M059J (cell line): ENCODE data around the gene PLCH2. TPM values are rescaled to one million over a fixed set of nuclear protein-coding genes. Genes with fewer than 3 reads are reported as not detected.
A peak's percentile ranks its signal among the peaks of the same experiment; 100 is the strongest.

ENCODE experiments used
- DNase-seq: peaks from one replicate; pipeline ENCODE4 v3.0.0-alpha.2; 2012; ENCODE audit warnings: low read depth
- total RNA-seq: library from RNA; depleted of rRNA; stranded (reverse); fragments of >200 nt; shearing (Covaris generic); gene quantifications from 2 replicates; pipeline ENCODE4 v1.2.3, GENCODE V29; 2014

Gene PLCH2
- total RNA-seq, 1 experiment from 2014 or later: not detected

DNA sequence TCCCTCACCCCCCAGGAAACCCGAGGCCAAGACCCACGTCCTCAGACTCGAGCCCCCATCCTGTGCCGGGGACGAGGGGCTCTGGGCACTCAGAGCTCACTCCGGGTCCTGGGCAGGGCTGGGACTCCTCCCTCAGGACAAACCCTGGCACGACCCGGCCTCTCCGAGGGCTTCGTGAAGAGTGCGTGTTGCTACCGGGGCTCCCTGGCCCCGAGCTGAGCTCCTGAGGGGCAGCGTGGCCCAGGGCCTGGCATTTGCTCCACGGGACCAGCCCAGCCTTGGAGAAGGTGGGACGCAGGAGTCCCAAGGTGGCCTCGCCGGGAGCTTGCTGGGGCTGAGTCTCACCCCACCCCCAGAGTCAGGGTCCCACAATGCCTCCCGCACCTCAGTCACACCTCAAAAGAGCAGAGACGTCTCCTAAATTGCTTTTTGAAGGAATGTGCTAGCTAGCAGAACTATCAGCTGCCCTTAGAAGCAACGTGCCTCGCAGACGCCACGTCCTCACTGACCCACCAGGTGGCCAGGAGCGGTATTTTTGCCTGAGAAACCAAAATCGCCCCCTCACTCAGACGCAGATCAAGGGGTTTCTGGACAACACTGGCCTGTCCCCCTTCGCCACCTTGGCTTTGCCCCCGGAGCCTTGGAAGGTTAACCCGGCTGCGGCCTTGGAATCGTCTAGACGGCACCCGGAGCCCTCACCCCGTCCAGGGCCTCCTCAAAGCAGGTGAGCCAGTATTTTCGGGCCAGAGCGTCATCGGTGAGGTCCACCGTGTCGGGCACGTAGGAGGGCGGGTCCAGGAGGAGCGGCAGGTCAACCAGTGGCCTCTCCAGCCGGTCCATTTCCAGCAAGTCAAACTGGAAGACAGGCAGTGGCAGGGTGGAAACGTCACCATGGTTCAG is 39.0 kb downstream of the PLCH2 start:
- DNase-seq: no peak

DNA sequence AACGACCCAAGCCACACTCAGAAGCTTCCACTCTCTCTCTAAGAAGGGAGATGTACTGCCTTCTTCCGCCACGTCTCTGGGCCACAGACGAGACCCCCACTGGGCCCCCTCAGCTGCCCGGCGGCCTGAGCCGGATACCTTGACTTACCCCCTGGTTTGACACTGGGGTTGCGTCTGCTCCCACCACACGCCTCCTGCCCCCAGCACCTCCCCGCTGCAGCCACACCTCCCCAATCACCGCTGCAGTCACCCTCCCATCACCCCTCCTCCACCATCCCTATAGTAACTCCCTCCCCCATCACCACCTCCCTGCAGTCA is 39.6 kb downstream of the PLCH2 start:
- no peak for DNase-seq

DNA sequence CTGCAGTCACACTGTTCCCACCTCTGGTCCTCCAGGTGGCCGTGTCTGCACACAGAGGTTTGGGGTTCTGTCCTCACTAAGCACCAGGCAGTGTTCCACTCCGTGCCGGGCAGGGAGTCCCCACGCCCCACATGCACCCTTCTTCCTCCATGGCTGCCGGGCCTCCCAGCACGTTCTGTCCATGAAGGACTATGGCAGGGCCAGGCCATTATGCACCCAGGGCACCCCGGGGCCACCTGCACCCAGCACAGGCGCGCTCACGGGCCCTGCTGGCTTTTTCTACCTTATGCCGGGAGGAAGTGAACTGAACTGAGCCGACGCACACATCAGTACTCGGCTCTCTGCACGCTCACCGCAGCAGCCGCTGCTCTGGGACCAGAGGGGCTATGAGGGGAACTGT is 40.0 kb downstream of the PLCH2 start:
- DNase-seq: no peak

DNA sequence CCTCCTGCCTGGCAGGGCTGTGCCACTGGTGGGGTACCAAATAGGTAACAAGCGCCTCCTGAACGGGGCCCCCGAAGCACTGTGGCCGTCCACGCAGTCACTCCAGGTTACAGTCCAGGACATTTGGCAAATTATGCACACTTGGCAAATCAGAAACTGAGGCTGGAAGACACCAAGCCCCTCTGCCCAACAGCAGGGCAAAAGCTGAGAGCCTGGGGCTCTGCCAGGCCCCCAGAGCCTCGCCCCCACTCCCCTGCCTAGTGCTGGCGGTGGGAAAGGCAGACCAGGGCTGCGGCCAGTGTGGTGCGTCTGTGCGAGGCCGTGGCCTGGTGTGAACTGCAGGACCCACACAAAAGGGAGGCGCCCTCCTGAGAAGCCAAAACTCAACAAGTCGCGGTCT is 40.9 kb downstream of the PLCH2 start:
- DNase-seq: no peak

DNA sequence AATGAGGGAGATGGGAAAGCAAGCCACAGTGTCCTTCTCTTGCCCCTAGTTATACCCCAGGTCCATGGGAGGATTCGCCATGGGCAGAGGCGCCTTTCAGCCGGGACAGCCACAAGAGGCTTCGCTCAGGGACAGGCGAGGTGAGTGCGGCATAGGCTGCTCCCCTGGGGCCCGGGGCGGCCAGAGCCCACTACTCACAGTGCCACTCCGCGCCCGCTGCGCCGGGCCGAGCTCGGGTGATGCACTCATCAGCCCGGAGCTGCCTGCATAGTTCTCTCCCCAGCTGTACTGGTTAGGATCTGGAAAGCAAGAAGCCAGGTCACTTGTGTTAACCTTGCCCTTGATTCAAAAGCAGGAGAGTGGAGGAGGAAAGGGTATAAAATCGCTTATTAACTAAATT is 41.9 kb downstream of the PLCH2 start:
- no peak for DNase-seq

DNA sequence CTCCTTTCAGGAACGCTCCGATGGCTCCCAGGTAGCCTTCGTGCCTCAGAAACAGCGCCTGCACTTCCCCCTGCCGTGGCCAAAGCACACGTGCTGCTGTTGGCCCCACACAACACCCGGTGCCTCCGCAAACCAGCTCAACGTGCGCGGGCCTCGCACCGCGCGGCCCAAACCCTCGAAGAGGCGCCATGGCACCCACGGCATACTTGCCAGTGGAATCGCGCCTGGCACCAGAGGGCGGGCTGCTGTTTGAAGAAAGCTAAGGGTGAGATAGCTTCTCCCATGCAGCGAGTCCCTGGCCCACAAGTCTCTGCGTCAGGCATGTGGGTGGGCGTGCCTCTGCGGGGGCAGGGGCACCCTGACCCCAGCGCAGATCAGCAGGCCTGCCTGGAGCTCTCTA is 42.4 kb downstream of the PLCH2 start:
- DNase-seq: no peak

DNA sequence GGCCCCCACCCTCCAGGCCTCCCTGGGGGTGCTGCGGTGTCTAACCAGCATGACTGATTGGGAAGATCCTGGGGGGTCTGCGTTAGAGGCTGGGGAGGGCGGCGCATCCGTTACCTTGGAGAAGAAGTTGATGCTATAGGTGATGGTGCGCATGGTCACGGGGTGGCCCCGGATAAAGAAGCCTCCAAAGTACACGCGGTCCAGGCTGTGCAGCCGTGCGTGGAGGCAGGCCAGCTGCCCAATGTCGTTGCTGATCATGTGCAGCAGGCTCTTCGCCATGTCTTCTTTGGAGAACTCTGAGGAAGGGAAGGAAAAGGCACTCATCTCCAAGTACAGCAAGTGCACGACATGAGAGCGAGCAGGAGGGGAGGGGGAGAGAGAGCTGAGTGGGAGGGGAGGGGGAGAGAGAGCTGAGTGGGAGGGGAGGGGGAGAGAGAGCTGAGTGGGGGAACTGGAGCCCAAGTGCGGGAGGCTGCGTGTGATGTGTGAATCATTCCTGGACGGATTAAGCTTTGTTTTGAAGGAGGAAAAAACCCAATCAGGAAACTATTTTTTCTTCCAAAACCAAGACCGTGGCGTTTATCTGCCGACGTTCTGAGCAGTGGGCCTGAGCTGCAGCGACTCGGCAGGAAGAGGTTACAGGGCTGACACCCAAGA is 43.1 kb downstream of the PLCH2 start:
- no peak for DNase-seq

DNA sequence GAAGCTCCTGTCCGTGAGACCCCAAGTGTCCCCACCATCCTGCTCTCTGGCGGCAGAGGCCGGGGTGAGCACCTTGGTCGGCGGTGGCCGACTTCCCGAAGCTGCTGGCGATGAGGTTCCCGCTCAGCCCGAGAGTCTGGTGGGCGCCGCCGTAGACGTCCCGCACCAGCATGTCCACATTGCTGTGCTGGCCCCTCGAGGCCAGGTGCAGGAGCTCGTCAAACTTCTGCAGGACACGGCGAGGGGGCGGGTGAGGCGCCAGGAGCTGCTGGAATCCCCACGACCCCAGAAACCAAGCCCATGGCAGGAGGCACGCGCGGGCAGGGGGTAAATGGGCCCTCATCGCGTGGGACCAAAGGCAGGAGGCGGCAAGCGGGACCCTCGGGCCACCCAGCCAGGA is 43.6 kb downstream of the PLCH2 start:
- no peak for DNase-seq

DNA sequence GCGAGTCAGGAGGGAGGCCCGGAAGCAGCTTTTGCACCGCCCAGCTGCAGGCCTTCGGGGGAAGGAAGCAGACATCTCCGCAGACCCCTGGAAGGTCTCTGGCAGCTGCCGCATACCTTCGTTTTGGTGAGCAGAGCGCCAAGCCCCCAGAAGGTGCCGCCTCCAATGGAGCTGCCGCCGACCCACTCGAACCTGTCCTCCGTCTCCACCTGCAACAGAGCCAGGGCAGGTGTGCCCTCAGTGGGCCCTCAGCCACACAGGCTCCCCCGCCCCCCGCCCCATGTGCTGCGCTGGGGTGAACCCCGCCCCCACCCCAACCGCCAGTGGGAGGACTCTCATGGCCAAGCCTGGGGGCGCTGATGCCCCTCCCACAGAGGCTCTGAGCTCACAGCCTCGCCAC is 44.1 kb downstream of the PLCH2 start:
- DNase-seq: no peak

DNA sequence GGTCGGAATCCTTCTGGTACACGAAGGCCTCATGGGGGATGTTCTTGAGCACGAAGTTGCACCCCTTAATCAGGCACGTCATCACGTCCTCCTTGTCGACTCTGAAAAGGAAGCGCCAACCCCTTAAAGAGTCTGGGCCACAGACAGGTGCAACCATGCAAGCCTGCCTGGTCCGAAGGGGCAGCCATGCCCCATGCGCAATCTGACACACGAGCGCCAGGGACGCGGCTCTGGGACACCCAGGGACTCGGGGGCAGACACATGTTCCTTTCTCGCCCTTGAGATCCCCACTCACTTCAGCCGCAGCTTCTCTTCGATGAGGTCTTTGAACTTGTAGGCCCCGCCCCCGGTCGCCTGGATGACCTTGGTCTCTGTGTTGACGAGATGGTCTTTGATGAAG is 44.7 kb downstream of the PLCH2 start:
- no peak for DNase-seq

DNA sequence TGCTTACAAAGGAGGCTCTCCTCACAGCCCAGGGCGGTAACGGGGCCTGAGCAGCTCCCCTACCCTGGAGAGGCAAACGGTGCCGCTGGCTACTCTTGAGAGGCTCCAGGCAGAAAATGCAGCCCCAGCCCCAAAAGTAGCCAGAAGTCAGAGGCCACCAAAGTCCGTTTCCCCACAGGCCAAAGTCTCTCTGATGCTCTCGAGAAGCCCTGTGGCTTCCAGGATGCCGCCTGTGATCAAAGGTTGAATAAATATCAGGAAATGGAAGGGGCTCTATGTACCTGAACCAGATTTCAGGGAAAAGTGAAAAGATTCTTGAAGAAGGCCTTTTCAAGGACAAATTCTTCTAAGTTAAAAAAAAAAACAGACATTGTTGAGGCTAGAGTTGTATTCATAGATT is 46.1 kb downstream of the PLCH2 start:
- no peak for DNase-seq

DNA sequence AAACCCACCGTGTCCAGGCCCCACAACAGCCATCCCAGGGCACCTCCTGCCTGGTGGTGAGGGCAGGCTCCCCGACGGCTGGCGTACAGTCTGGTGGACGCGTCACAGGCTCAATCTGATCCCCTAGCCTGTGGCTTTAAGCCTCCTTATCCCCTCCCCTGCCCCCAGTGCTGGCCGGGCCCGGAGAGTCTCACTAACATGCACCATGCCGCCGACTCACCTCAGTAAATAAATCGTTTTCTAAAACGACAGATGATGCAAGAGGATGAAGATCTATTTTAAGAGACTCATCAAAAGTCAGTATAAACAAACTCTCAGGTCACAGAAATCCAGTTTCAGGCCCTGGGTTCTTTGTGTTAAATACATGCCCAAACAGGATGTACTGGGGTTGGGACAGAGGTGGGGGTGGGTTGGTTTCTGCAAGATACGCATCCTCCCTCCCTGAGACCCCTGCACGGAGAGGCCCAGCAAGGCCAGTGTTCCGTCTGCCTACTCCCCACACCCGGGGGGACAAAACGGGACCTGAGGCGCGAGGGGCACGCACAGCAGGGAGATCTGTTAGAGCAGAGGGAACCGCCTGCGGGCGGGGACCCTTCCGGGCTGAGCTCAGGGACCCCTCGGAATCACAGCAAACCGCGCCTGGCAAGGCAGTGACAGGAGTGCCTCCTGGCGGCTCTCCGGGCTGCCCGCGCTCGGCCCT is 47.3 kb downstream of the PLCH2 start:
- DNase-seq: no peak

DNA sequence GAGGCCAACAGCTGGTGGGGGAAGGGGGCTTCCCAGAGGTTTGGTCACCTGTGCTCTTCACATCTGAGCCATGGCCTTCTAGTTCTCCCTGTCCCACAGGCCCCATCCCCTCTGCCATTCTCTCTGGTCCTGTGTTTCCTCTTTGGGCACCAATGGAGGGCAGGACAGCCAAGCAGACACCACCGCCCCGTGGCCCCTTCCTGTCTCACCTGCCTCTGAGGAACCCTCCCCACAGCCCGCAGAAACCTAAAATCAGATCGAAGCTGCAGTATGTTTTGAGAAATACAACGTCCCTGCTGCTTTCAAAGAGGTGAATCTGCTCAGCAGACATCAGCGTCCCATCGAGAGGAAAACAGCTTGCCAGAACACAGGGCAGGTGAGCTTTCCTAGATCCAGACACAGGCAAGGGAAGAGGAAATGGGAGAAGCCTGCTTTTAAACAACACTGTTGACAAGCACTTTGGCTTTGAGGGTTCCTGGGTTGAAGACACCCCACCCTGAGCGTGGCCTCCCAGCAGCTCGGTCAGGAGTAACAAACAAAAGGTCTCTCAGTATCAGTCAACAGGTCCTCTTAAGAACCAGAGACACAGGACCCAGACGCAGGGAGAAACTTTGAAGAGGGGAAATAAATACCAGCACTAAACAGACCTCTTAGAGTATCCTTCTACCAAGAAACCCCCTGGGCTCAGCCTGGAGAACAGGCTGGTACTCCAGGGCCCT is 48.0 kb downstream of the PLCH2 start:
- DNase-seq: no peak

DNA sequence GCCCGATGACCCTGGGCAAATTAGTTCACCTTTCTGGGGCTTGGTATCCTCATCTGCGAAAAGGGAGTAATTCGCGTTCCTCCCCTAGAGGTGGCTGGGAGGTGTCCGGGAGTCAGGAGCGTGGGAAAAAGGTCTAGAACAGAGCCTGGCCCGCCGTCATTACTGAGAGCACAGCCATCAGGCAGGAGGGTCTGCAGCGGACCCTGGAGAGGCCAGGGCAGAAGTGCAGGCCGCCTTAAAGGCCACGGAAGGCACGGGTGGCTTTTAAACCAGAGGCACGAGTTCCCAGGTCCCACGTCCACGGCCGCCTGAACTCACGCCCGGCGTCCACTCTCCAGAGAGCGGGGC is 49.5 kb downstream of the PLCH2 start:
- DNase-seq: no peak

DNA sequence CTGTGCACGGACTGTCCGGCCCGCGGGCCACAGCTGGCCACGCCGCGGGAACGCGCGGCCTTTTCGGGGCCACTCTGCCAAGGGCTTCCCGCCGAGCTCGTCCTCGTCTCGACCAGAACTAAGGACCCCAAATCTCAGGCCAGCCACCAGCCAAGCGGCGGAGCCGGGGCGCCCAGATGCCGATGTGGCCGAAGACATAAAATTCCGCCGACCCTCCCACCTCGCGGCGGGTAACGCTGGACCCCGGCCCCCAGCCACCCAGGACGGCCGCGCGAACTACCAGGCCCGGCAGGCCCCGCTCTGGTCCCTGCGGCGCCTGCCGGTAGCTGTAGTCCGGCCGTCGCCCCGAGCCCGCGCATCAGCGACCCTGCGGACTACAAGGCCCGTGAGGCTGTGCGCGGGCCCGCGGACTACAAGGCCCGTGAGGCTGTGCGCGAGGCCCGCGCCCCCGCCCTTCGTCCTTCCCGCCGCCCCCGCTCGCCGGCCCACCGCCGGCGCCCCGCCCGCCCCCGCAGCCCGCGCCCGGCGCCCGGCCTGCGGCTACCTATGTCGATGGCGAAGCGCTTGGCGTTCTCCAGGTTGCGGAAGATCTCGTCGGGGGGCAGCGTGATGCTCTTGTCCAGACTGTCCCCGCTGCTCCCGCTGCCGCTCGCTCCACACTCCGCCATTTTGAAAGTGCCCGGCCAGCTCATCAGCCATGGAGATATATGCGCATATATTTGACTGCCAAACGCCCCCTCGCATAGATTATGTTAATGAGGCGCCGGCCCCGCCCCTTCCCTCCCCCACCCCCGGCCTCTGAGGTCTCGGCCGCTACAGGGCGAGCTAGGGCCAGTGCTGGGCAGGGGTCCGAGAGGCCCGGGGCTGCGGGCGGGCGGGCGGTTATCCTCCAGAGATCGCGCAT is 50.1 kb downstream of the PLCH2 start, which contains the start of gene PANK4:
TSS of gene PANK4 (minus strand) at position 677 of the 904 bp plus-strand sequence. CDS start at position 668, 9 bp downstream.
- DNase-seq: peak; percentile 90

DNA sequence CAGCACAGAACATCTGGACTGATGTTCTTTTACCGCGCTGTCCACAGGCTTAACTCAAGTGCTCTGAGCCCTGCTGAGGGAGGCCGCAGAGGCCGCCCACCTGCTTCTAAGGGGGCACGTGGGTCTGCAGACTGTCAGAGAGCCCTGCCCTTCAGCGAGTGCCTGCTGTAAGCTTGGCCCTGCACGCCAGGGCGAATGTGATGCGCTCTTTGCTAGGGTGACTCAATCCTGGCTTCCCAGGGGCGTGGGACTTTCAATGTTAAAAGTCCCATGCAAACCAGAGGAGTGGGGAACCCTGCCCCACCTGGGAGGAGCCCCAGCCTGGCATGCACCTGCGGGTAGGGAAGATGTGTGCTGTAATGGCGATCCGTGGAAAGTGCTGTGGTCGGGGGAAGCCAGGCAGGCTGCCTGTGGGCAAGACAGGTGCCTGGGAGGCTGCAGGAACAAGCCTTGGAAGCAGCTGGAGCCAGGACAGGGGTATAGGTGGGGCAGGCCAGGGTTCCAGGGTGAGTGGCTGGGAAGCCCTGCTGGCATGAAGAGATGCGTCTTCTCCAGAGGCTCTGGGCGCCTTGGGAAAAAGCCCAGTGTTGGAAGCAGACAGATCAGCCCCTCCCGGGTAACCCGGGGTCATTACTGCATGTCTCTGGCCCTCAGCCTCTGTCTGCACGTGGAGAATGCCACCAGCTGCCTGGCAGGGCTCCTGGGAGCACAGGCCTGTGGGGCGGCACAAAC is 50.9 kb downstream of the PLCH2 start:
- DNase-seq: peak; percentile 64

DNA sequence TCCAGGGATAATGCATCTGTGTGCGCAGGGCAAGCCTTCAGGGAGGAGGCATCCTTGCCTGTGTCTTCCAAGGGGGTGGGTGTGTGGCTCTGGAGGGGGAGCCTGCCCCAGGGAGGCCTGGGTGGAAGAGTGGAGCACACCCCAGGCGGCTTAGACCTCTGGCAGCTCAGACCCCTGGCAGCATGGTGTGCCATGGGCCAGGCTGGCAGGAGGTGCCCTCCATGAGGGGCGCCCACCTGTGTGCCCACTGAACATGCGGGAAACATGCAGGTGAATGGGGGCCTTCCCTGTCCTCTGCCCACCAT is 51.4 kb downstream of the PLCH2 start:
- DNase-seq: no peak

DNA sequence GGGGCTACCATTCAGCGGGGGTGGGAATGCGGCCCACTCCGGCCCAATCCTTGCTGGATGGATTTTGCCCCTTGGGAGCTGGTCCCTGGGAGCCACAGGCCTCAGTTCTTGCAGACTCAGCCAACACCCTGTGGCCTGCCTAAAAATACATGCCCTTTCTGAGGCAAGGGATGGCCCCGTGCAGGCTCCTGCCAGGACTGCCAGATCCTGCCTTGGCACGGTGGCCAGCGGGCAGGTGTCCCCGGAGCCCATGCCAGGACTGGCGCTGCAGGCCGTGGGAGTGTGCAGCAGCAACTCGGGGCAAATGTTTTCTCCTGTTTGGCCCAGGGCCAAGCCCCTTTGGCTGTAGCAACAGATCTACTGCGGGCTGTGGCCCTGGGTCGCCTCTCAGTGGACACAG is 51.9 kb downstream of the PLCH2 start:
- DNase-seq: no peak

DNA sequence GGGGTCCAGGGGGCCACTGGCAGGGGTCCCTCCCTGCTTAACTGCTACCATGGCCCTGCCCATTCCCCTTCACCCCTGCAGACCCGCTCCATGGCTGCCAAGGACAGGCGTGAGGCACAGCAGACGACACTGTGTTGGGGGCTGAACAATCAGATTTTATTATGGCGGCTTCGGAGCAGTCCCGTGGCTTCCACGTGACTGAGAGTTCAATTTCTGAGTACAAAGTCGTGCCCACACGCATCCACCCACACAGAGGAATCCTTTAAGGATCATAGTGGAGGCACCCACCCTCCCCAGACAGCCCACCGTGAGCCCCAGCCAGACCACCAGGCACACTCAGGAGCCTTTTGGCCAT is 52.5 kb downstream of the PLCH2 start:
- DNase-seq: no peak

DNA sequence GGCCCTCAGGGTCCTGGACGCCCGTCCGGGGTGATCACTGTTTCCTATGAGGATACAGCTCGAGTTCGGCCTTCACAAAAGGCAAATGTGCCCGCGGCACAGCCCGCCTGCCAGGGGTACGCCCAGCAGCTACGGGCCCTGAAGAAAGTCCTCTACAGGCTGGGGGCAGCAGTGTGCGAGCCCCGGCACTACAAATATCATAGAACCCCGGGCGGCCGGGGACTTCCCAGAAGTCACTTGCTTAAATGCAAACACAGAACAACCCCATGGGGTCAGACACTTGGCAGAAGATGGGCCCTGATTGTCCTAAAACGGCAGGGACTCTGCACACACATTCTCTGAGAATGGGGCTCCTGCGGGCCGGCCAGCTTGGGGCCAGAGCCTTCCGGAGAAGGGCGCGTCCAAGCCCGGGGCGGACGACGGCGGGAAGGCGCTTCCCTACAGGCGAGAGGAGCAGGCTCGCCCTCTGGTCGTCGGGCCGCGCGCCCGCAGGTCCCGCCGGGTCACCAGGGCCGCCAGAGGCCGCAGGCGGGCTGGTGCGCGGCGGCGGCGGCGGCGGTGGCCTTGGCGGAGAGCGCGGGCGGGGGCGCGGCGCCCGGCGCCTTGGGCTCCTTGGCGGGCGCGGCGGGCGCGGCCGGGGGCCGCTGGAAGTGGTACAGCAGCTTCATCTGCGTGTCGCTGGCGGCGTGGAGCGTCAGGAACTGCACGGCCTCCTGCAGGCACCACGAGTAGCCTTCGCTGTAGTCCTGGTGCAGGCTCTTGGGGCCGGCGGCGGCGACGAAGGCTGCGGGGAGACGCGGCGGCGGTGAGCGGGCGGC is 53.1 kb downstream of the PLCH2 start:
- no peak for DNase-seq
